ENCODE data around the gene TOX2.

GRCh38 chr20:43914311-43915210, at the start of gene TOX2:
- no peak for TF ChIP-seq GATA2 (IDR thresholded peaks at IDR 0.05; ENCODE audit: low read depth, low read length)
- no peak for TF ChIP-seq GATA3 (IDR thresholded peaks at IDR 0.05; ENCODE audit: low read depth, low read length)
